CD14-positive monocyte (primary cell): Measurements from ENCODE around the gene TGM4. TPM values are rescaled to one million over a fixed set of nuclear protein-coding genes. Genes with fewer than 3 reads are reported as not detected.

ENCODE experiments used
- DNase-seq, 3 donors: peaks; one replicate each; pipeline ENCODE4 v3.0.0-alpha.2; 2011 to 2022
- H2AFZ ChIP-seq: 2 replicates; pipeline ENCODE4 v1.6.0; 2012; ENCODE audit warnings: mild to moderate bottlenecking, low read depth, low read length, inconsistent platforms; ENCODE audit not compliant: insufficient read depth, poor library complexity, severe bottlenecking
- H3K27ac ChIP-seq, 2 donors: 1 replicate in 1 of 2; 2 replicates in 1 of 2; pipeline ENCODE4 v1.5.1; 2012 to 2013; ENCODE audit warnings: low read length in 2 of 2, control low read depth in 1 of 2, inconsistent platforms in 1 of 2, low read depth in 1 of 2, mild to moderate bottlenecking in 1 of 2
- H3K27me3 ChIP-seq, 2 donors: one replicate each; pipeline versions ENCODE4 v1.6.0 to v1.6.1; 2011 to 2013; ENCODE audit warnings: low read length in 2 of 2; ENCODE audit not compliant: control insufficient read depth in 2 of 2, insufficient read depth in 2 of 2
- H3K36me3 ChIP-seq, 2 donors: replicated peaks in 1 of 2; 1 replicate in 1 of 2; 2 replicates in 1 of 2; pipeline versions ENCODE4 v1.5.1 to v1.6.1; 2012 to 2013; ENCODE audit warnings: low read length in 2 of 2, control low read depth in 1 of 2, inconsistent platforms in 1 of 2, mild to moderate bottlenecking in 1 of 2; ENCODE audit not compliant: insufficient read depth in 2 of 2, control insufficient read depth in 1 of 2
- H3K4me1 ChIP-seq, 2 donors: 1 replicate in 1 of 2; 2 replicates in 1 of 2; pipeline versions ENCODE4 v1.5.1 to v1.6.1; 2012 to 2013; ENCODE audit warnings: low read length in 2 of 2, control low read depth in 1 of 2, inconsistent platforms in 1 of 2, mild to moderate bottlenecking in 1 of 2, moderate library complexity in 1 of 2; ENCODE audit not compliant: insufficient read depth in 2 of 2, control insufficient read depth in 1 of 2
- H3K4me2 ChIP-seq: replicated peaks from 2 replicates; pipeline ENCODE3; 2012; ENCODE audit warnings: low read length, moderate library complexity, mild to moderate bottlenecking; ENCODE audit not compliant: poor library complexity, severe bottlenecking; ENCODE audit errors: extremely low read depth
- H3K4me3 ChIP-seq, 3 experiments: fragments of 200-600 bp in 1 of 3; sonication (generic) in 1 of 3; replicated peaks in 1 of 3; 1 replicate in 2 of 3; 2 replicates in 1 of 3; pipeline ENCODE4 v1.5.1; 2011 to 2013; ENCODE audit warnings: low read length in 3 of 3, mild to moderate bottlenecking in 3 of 3, control low read depth in 2 of 3, low read depth in 2 of 3, inconsistent platforms in 1 of 3, moderate library complexity in 1 of 3
- H3K79me2 ChIP-seq: 2 replicates; pipeline ENCODE4 v1.6.0; 2012; ENCODE audit warnings: mild to moderate bottlenecking, control low read depth, inconsistent platforms, low read length, moderate library complexity; ENCODE audit not compliant: insufficient read depth
- H3K9ac ChIP-seq: 2 replicates; pipeline ENCODE4 v1.6.0; 2017; ENCODE audit warnings: low read length, mild to moderate bottlenecking; ENCODE audit not compliant: insufficient read depth, poor library complexity, severe bottlenecking
- H3K9me3 ChIP-seq, 2 donors: replicated peaks in 1 of 2; 1 replicate in 1 of 2; 2 replicates in 1 of 2; pipeline versions ENCODE4 v1.5.1 to v1.6.1; 2012 to 2013; ENCODE audit warnings: low read length in 2 of 2, control low read depth in 1 of 2; ENCODE audit not compliant: control insufficient read depth in 1 of 2, insufficient read depth in 1 of 2
- H4K20me1 ChIP-seq: 2 replicates; pipeline ENCODE4 v1.6.0; 2012; ENCODE audit warnings: mild to moderate bottlenecking, low read length, control low read depth, moderate library complexity; ENCODE audit not compliant: insufficient read depth
- H3K27ac Mint-ChIP-seq, 7 donors: one replicate each; pipeline ENCODE4 v1.8.0; 2020; ENCODE audit warnings: mild to moderate bottlenecking in 7 of 7, mixed read lengths in 7 of 7, moderate library complexity in 6 of 7, inconsistent platforms in 2 of 7
- H3K27me3 Mint-ChIP-seq, 3 donors: one replicate each; pipeline ENCODE4 v1.8.0; 2021 to 2022; ENCODE audit warnings: low read depth in 3 of 3, mild to moderate bottlenecking in 3 of 3, mixed read lengths in 3 of 3, moderate library complexity in 3 of 3, inconsistent platforms in 1 of 3
- H3K36me3 Mint-ChIP-seq, 2 donors: one replicate each; pipeline ENCODE4 v1.8.0; 2020; ENCODE audit warnings: mixed read lengths in 2 of 2, inconsistent platforms in 1 of 2, mild to moderate bottlenecking in 1 of 2
- H3K4me1 Mint-ChIP-seq: one replicate; pipeline ENCODE4 v1.8.0; 2020; ENCODE audit warnings: mild to moderate bottlenecking, mixed read lengths
- H3K4me3 Mint-ChIP-seq, 2 donors: one replicate each; pipeline ENCODE4 v1.8.0; 2020; ENCODE audit warnings: mild to moderate bottlenecking in 2 of 2, mixed read lengths in 2 of 2, moderate library complexity in 1 of 2
- H3K9me3 Mint-ChIP-seq, 7 donors: one replicate each; pipeline ENCODE4 v1.8.0; 2020 to 2022; ENCODE audit warnings: mixed read lengths in 7 of 7, mild to moderate bottlenecking in 6 of 7, moderate library complexity in 6 of 7, inconsistent platforms in 2 of 7
- WGBS: methylation state at CpG from one replicate; pipeline ENCODE4 v1.1.5; 2013; ENCODE audit warnings: missing lambda C conversion rate; ENCODE audit not compliant: insufficient coverage; 5-methylcytosine and 5-hydroxymethylcytosine counted together
- intact Hi-C, 2 donors: fragments of 100-400 bp; cut with micrococcal nuclease; formaldehyde crosslinking; loops; one replicate each; pipeline versions ENCODE4 v1.15.0 to v1.15.1; 2023
- polyA plus RNA-seq, 3 donors: library from polyadenylated mRNA; depleted of rRNA in 1 of 3; unstranded in 2 of 3; stranded (reverse) in 1 of 3; fragments of 300-500 nt in 2 of 3; fragments of >200 nt in 1 of 3; fragmentation: Illumina TruSeq in 2 of 3; gene quantifications; 1 replicate in 2 of 3; 2 replicates in 1 of 3; pipeline ENCODE4 v1.2.3, GENCODE V29; 2012 to 2021
- TF ChIP-seq, protein P1 (sequence below): fragments of 200-600 bp; IDR thresholded peaks from one replicate; pipeline ENCODE4 v1.8.0; 2022; ENCODE audit warnings: antibody characterized with exemption, mild to moderate bottlenecking

TGM4 gene
- polyA plus RNA-seq, 3 donors, result 0.04 TPM; not detected in 2

DNA sequence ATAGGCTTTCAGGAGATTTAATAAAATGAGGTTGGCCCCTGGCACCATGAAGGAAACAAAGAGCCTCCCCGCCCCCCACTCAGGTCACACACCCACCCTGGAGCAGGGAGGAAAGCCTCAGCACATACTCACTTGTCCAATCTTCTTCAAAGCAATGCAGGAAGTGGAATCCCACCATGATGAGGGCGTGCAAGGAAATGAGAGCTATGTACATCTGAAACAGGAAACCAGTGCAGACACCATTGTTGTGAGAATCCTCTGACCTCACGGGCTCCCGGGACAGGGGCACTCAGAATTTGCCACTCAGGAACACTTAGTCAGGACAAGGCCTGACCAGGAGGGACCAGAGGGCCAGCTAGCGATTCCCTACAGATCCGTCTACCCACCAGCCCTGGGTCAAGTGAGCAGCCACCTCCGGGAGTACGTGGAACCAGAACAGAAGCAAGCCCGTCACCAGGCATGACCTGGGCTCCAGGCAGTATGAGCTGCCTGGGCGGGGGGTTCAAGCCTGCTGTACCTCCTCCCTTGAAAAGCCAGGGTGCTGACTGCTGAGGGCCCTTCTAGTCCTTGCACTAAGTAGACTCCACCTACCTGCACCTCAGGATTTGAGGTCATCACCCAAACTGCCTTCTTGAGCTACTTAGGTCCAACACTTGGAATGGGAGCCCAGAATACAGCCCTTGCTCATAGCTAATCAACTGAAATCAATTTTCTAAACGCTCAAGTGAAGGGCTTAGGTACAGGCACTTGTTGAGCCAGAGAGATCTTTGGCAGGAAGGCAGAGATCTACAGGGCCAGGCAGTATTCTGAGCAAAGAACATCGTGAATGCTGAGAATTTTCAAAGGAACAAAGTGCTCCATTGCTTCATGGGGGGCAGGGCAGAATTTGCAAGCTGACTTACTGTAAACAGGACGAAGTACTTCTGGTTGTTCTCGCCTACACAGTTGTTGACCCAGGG, 58.9 kb downstream of the TGM4 start:
- DNase-seq, result no peak
- peak overlapping the region in 1 of 2 donors; percentile 31 for H3K27ac ChIP-seq
- no peaks in the 10 kb centered on the region for H3K27me3 ChIP-seq
- H3K9me3 Mint-ChIP-seq, result no peaks in the 10 kb centered on the region
- WGBS, result 94% methylated on average over 13 of the region's 14 CpGs
- TF ChIP-seq, protein P1, sequence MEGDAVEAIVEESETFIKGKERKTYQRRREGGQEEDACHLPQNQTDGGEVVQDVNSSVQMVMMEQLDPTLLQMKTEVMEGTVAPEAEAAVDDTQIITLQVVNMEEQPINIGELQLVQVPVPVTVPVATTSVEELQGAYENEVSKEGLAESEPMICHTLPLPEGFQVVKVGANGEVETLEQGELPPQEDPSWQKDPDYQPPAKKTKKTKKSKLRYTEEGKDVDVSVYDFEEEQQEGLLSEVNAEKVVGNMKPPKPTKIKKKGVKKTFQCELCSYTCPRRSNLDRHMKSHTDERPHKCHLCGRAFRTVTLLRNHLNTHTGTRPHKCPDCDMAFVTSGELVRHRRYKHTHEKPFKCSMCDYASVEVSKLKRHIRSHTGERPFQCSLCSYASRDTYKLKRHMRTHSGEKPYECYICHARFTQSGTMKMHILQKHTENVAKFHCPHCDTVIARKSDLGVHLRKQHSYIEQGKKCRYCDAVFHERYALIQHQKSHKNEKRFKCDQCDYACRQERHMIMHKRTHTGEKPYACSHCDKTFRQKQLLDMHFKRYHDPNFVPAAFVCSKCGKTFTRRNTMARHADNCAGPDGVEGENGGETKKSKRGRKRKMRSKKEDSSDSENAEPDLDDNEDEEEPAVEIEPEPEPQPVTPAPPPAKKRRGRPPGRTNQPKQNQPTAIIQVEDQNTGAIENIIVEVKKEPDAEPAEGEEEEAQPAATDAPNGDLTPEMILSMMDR, result no peak
- H3K4me1 Mint-ChIP-seq, result no peaks in the 10 kb centered on the region
- H3K4me3 Mint-ChIP-seq, result no peak overlapping the region
- peaks cover 73 to 99% of the 10 kb centered on the region in 2 donors for H3K36me3 ChIP-seq
- H3K36me3 Mint-ChIP-seq, result peaks cover 84 to 97% of the 10 kb centered on the region in 2 donors
- H3K4me2 ChIP-seq, result no peak overlapping the region
- intact Hi-C loops, result no loop called here
- H4K20me1 ChIP-seq, result peaks cover 7% of the 10 kb centered on the region
- peaks cover 7% of the 10 kb centered on the region for H3K79me2 ChIP-seq
- no peaks in the 10 kb centered on the region for H3K9me3 ChIP-seq
- H3K9ac ChIP-seq, result no peak overlapping the region
- no peak overlapping the region for H2AFZ ChIP-seq
- H3K4me1 ChIP-seq, result no peaks in the 10 kb centered on the region
- peak overlapping the region in 1 of 7 donors; percentile 42 for H3K27ac Mint-ChIP-seq
- no peaks in the 10 kb centered on the region for H3K27me3 Mint-ChIP-seq
- H3K4me3 ChIP-seq, result no peak overlapping the region

DNA sequence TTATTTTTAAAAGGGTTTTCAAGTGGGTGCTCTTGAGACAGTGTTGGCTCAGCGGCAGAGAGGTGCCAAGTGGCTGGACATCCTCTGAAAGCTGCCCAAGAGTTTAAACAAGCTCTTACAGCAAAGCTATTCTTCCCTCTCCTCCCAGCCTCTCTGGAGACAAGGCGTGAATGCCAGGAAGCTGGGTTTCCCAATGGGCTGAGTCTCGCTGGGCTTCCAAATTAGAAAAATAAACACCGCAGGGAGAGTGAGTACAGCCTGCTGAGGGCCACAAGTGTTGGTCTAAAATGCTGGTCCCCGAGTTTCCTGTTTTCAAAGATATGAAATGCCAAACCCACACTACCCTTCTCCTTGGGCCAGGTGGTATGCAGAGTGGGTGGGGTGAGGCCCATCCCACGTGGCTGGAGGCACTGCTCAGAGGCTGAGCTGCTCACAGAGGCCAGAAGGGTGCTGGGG, 65.2 kb downstream of the TGM4 start:
- no peaks in the 10 kb centered on the region for H3K4me1 Mint-ChIP-seq
- H3K9me3 Mint-ChIP-seq, result no peaks in the 10 kb centered on the region
- Histone ChIP-seq H3K36me3 (peaks cover 69 to 99% of the 10 kb centered on the region in 2 donors), H3K4me2 (no peak overlapping the region), H3K79me2 (peaks cover 7% of the 10 kb centered on the region), H3K9ac (no peak overlapping the region), H4K20me1 (peaks cover 17% of the 10 kb centered on the region), H3K9me3 (no peaks in the 10 kb centered on the region), H3K27me3 (no peaks in the 10 kb centered on the region), H3K4me3 (no peak overlapping the region), H3K27ac (no peak overlapping the region), H3K4me1 (no peaks in the 10 kb centered on the region), H2AFZ (no peak overlapping the region)
- H3K4me3 Mint-ChIP-seq, result no peak overlapping the region
- DNase-seq, result no peak
- WGBS, result 90% methylated on average over 4 of the region's 6 CpGs
- peaks cover 76 to 97% of the 10 kb centered on the region in 2 donors for H3K36me3 Mint-ChIP-seq
- peaks cover 0 to 1% (median 0%) of the 10 kb centered on the region in 3 donors for H3K27me3 Mint-ChIP-seq
- intact Hi-C loops, result no loop called here
- peak overlapping the region in 4 of 7 donors; percentile 3 to 66 (median 40) for H3K27ac Mint-ChIP-seq
- TF ChIP-seq, protein P1, result no peak
